Activated T-helper 17 cell treated with anti-CD3 and anti-CD28 coated beads, Interleukin-2, amount 50 U/mL, for 72 hours (primary cell): ENCODE data around the gene SH3GL3. TPM values are rescaled to one million over a fixed set of nuclear protein-coding genes. Genes with fewer than 3 reads are reported as not detected.

Experiments
- ATAC-seq: fragments of 150-1000 bp; cut with Tn5 transposase; replicated peaks from 2 replicates; pipeline ENCODE4 v1.10.0; 2021; ENCODE audit warnings: mild to moderate bottlenecking, moderate library complexity
- H3K27ac Mint-ChIP-seq: one replicate; pipeline ENCODE4 v1.8.0; 2022; ENCODE audit warnings: mixed read lengths
- H3K27me3 Mint-ChIP-seq: one replicate; pipeline ENCODE4 v1.8.0; 2022; ENCODE audit warnings: mixed read lengths
- H3K36me3 Mint-ChIP-seq: one replicate; pipeline ENCODE4 v1.8.0; 2022; ENCODE audit warnings: low read depth, mild to moderate bottlenecking, mixed read lengths
- H3K4me1 Mint-ChIP-seq: one replicate; pipeline ENCODE4 v1.8.0; 2022; ENCODE audit warnings: mixed read lengths
- H3K4me3 Mint-ChIP-seq: one replicate; pipeline ENCODE4 v1.8.0; 2022; ENCODE audit warnings: mild to moderate bottlenecking, mixed read lengths
- H3K9me3 Mint-ChIP-seq: one replicate; pipeline ENCODE4 v1.8.0; 2022; ENCODE audit warnings: mixed read lengths
- total RNA-seq, 2 donors: library from RNA; stranded (reverse); gene quantifications; one replicate each; pipeline ENCODE4 v1.2.3, GENCODE V29; 2022

SH3GL3 gene
- total RNA-seq, 2 donors from 2014 or later, result 0.74 TPM; not detected in 1

GRCh38 chr15:83476066-83476465, 28.9 kb downstream of the SH3GL3 start:
- no peaks in the 10 kb centered on the region for H3K4me1 Mint-ChIP-seq
- no peaks in the 10 kb centered on the region for H3K36me3 Mint-ChIP-seq
- no peaks in the 10 kb centered on the region for H3K9me3 Mint-ChIP-seq
- no peak overlapping the region for H3K4me3 Mint-ChIP-seq
- no peak overlapping the region for H3K27ac Mint-ChIP-seq
- no peak for ATAC-seq
- peaks cover 18% of the 10 kb centered on the region for H3K27me3 Mint-ChIP-seq

GRCh38 chr15:83476708-83477107, 29.6 kb downstream of the SH3GL3 start:
- Mint-ChIP-seq H3K4me3 (no peak overlapping the region), H3K27ac (no peak overlapping the region), H3K4me1 (no peaks in the 10 kb centered on the region), H3K36me3 (no peaks in the 10 kb centered on the region), H3K27me3 (peaks cover 18% of the 10 kb centered on the region), H3K9me3 (no peaks in the 10 kb centered on the region)
- no peak for ATAC-seq

DNA sequence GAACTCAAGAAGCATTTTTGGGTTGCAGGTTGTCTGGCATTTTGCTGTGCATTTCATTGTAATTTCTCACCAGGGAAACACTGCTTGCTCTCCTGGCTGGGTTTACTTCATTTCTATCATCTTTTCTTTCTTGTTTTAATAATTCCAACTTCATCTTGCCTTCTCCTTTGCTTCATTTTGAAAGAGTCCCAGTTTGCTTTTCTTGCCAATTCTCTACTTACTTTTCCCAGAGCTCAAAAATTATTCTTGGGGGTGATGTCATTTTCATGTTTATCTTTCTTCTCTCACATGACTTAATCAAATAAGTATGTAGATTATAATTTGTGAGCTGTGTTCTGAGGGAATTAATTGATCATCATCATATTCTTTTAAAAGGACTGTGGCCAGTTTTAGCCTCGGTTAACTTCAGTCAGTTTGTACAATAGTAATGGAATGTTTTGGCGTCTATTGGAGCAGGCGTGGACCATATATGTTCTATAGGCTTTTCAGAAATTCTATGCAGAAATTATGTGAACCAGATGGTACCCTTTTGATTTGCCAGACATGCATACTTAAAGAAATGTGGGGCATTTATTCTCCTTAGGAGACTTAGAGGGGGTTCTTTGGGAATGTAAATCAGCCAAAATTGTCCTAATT, 30.1 kb downstream of the SH3GL3 start:
- H3K27me3 Mint-ChIP-seq, result peaks cover 15% of the 10 kb centered on the region
- no peaks in the 10 kb centered on the region for H3K4me1 Mint-ChIP-seq
- H3K27ac Mint-ChIP-seq, result no peak overlapping the region
- ATAC-seq, result no peak
- H3K4me3 Mint-ChIP-seq, result no peak overlapping the region
- no peaks in the 10 kb centered on the region for H3K36me3 Mint-ChIP-seq
- no peaks in the 10 kb centered on the region for H3K9me3 Mint-ChIP-seq

DNA sequence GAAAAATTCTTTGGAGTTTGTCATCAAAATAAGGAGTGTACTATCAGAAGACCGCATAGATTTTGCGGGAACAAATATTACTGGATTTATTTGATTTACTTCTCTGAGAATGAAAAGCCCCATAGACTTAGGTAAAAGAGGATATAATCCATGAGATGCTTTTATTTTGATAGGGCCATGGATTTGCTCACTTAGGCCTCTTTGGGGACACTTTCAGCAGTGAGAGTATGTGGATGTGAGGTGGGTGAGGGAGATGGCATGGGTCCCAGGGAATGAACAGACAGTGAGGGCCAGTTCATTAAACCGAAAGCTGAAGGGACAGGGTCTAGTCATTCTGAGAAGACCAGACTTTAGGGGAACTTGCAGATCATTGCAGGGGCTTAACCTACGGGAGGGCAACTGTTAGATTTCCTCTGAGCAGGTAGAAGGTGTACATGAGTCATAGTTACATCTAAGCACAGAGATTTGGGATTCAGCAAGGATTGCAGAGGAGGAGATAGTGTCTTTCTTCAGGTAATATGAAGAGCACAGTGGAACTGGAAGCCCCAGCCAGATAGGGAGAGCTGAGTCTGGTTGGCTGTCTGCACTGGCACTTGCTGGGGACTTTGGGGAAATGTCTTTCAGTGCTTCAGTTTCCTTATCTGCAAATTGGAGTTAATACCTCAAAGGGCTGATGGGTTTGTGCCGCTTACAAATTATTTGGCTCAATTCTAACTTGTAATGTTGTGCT, 30.8 kb downstream of the SH3GL3 start:
- H3K9me3 Mint-ChIP-seq, result no peaks in the 10 kb centered on the region
- no peak overlapping the region for H3K27ac Mint-ChIP-seq
- H3K4me1 Mint-ChIP-seq, result no peaks in the 10 kb centered on the region
- peaks cover 12% of the 10 kb centered on the region for H3K27me3 Mint-ChIP-seq
- ATAC-seq, result no peak
- H3K4me3 Mint-ChIP-seq, result no peak overlapping the region
- H3K36me3 Mint-ChIP-seq, result no peaks in the 10 kb centered on the region

DNA sequence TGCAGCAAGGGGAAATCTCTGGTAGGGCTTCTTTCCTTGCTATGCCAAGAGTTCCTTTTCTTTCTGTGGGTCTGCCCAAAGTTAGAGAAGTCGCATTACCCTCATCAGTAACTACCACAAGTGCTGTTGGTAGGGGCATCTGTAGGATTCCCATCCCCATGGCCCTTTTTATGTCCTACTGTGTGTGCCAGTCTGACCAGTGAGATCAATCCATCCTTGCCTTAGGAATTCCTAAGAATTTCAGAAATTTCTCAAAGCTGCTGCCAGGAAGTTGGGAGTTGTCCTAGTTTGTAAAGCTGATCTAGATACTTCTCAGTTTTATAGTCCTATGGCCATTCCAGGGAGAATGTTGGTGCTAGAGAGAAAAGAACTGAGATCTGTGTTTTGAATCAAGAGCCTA, 36.5 kb downstream of the SH3GL3 start:
- H3K4me1 Mint-ChIP-seq, result no peaks in the 10 kb centered on the region
- no peak overlapping the region for H3K27ac Mint-ChIP-seq
- H3K4me3 Mint-ChIP-seq, result no peak overlapping the region
- H3K27me3 Mint-ChIP-seq, result peaks cover 8% of the 10 kb centered on the region
- no peak for ATAC-seq
- H3K36me3 Mint-ChIP-seq, result no peaks in the 10 kb centered on the region
- H3K9me3 Mint-ChIP-seq, result peaks cover 6% of the 10 kb centered on the region

DNA sequence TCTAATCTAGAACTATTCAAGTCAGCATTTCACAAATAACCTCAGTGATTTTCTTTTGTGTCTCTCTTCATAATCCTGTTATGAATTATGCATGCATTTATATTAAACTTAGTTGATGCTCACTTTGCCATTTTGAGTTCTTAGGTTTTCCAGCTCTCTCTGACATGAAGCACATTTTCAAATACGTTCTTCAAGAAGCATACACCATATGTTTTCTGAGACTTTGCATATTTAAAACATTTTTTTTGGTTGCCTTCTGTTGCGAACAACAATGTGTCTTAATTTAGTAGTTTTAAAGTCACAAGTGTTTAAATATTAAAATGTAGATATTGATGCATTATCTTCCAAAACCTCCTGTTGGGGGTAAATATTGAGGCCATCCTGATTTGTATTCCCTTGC, 37.5 kb downstream of the SH3GL3 start:
- Mint-ChIP-seq H3K27me3 (peaks cover 9% of the 10 kb centered on the region), H3K27ac (no peak overlapping the region), H3K4me1 (no peaks in the 10 kb centered on the region), H3K4me3 (no peak overlapping the region), H3K36me3 (no peaks in the 10 kb centered on the region), H3K9me3 (peaks cover 6% of the 10 kb centered on the region)
- ATAC-seq, result no peak

DNA sequence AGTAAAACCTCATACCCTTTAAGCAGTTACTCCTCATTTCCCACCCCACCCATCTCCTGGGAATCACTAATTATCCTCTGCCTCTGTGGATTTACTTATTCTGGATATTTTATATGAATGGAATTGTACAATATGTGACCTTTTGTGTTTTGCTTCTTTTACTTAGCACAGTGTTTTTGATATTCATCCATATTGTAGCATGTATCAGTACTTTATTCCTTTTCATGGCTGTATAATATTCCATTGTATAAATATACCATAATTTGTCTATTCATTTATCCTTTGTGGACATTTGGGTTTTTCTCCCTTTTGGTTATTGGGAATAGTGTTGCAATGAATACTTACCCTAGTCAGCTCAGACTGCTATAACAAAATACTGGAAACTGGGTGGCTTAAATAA, 39.2 kb downstream of the SH3GL3 start:
- Mint-ChIP-seq H3K36me3 (no peaks in the 10 kb centered on the region), H3K4me1 (no peaks in the 10 kb centered on the region), H3K27ac (no peak overlapping the region), H3K9me3 (peaks cover 6% of the 10 kb centered on the region), H3K4me3 (no peak overlapping the region), H3K27me3 (peaks cover 18% of the 10 kb centered on the region)
- no peak for ATAC-seq

GRCh38 chr15:83487519-83487918, 40.4 kb downstream of the SH3GL3 start:
- no peak for ATAC-seq
- Mint-ChIP-seq H3K9me3 (peaks cover 6% of the 10 kb centered on the region), H3K27ac (no peak overlapping the region), H3K36me3 (no peaks in the 10 kb centered on the region), H3K4me1 (no peaks in the 10 kb centered on the region), H3K27me3 (peaks cover 20% of the 10 kb centered on the region), H3K4me3 (no peak overlapping the region)

DNA sequence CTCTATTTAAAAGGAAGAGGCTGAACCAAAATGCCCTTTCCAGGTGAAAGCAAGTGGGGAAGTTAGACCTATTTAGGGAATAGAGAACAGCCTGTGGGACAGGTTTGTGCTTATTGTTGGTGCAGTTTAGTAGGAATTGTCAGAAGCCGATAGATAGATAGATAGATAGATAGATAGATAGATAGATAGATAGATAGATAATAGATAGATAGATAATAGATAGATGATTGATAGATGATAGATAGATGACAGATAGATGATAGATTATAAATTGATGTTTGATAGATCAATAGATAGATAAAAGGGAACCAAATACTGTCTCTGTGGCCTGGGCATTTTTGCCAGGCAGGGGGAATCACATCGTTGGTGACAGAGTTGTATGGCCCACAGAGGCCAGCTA, 42.5 kb downstream of the SH3GL3 start:
- peaks cover 6% of the 10 kb centered on the region for H3K9me3 Mint-ChIP-seq
- H3K27ac Mint-ChIP-seq, result no peak overlapping the region
- ATAC-seq, result no peak
- H3K27me3 Mint-ChIP-seq, result peaks cover 17% of the 10 kb centered on the region
- no peak overlapping the region for H3K4me3 Mint-ChIP-seq
- no peaks in the 10 kb centered on the region for H3K36me3 Mint-ChIP-seq
- no peaks in the 10 kb centered on the region for H3K4me1 Mint-ChIP-seq

GRCh38 chr15:83491486-83491885, 44.3 kb downstream of the SH3GL3 start:
- Mint-ChIP-seq H3K36me3 (no peaks in the 10 kb centered on the region), H3K4me1 (no peaks in the 10 kb centered on the region), H3K27ac (no peak overlapping the region), H3K9me3 (peaks cover 6% of the 10 kb centered on the region), H3K27me3 (peaks cover 20% of the 10 kb centered on the region), H3K4me3 (no peak overlapping the region)
- no peak for ATAC-seq

GRCh38 chr15:83496766-83497165, 49.6 kb downstream of the SH3GL3 start:
- Mint-ChIP-seq H3K36me3 (no peaks in the 10 kb centered on the region), H3K4me1 (no peaks in the 10 kb centered on the region), H3K27ac (no peak overlapping the region), H3K9me3 (peaks cover 5% of the 10 kb centered on the region), H3K4me3 (no peak overlapping the region), H3K27me3 (peaks cover 5% of the 10 kb centered on the region)
- ATAC-seq, result no peak

DNA sequence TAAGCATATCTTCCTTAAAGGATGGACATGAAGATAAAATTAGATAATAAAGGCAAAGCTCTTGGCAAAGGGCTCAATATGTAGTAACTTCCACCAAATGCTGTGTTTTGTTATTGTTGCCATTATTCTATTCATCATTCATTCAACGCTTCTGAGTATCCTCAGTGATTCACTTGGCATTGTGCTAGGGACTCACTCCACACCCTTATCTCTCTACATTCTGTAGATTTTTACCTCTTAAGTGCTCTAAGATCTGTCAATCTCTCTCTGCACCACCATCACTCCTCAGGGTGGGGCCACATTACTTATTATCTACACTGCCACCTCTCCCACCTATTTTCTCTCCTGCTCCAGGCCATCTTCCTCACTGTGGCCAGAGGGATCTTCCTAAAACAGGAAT, 51.2 kb downstream of the SH3GL3 start:
- Mint-ChIP-seq H3K4me1 (no peaks in the 10 kb centered on the region), H3K27me3 (peaks cover 5% of the 10 kb centered on the region), H3K4me3 (no peak overlapping the region), H3K36me3 (no peaks in the 10 kb centered on the region), H3K9me3 (peaks cover 5% of the 10 kb centered on the region), H3K27ac (no peak overlapping the region)
- no peak for ATAC-seq

DNA sequence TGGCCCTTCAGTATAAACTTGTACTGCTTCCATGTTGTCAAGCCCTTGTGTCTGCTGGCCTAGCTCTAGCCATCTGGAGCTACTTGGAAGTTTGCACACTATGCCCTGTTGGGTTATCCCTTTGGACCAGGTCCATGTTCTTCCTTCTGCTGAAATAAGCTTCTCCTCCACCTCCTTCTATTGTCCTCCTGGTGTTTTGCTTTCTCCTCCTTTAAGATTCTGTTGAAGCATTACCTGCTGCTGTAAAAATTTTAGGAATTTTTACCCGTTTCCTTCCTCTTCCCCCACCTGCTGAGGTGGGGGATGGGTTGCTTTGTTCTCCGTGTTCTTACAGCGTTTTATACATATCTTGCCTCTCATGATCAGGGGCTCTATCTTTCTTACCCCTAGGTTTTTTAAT, 51.7 kb downstream of the SH3GL3 start:
- H3K27me3 Mint-ChIP-seq, result peaks cover 5% of the 10 kb centered on the region
- ATAC-seq, result no peak
- peaks cover 5% of the 10 kb centered on the region for H3K9me3 Mint-ChIP-seq
- no peak overlapping the region for H3K27ac Mint-ChIP-seq
- H3K4me1 Mint-ChIP-seq, result no peaks in the 10 kb centered on the region
- H3K4me3 Mint-ChIP-seq, result no peak overlapping the region
- H3K36me3 Mint-ChIP-seq, result no peaks in the 10 kb centered on the region

GRCh38 chr15:83499476-83499875, 52.3 kb downstream of the SH3GL3 start:
- H3K36me3 Mint-ChIP-seq, result no peaks in the 10 kb centered on the region
- H3K27ac Mint-ChIP-seq, result no peak overlapping the region
- H3K27me3 Mint-ChIP-seq, result peaks cover 5% of the 10 kb centered on the region
- H3K9me3 Mint-ChIP-seq, result peaks cover 5% of the 10 kb centered on the region
- no peaks in the 10 kb centered on the region for H3K4me1 Mint-ChIP-seq
- ATAC-seq, result no peak
- H3K4me3 Mint-ChIP-seq, result no peak overlapping the region

GRCh38 chr15:83503595-83504364, 56.6 kb downstream of the SH3GL3 start:
- no peak for ATAC-seq
- Mint-ChIP-seq H3K4me1 (no peaks in the 10 kb centered on the region), H3K9me3 (peaks cover under 1% of the 10 kb centered on the region), H3K36me3 (no peaks in the 10 kb centered on the region), H3K4me3 (no peak overlapping the region), H3K27ac (no peak overlapping the region), H3K27me3 (peaks cover 7% of the 10 kb centered on the region)
